H1 (cell line): Measurements from ENCODE around the gene ACAD9.

Experiments
- ATF2 ChIP-seq: IDR thresholded peaks from 2 replicates; pipeline ENCODE4 v1.6.1; 2012; ENCODE audit warnings: low read length, inconsistent platforms
- CTCF ChIP-seq, 3 experiments: IDR thresholded peaks; 1 replicate in 2 of 3; 2 replicates in 1 of 3; pipeline versions ENCODE4 v1.5.1 to v1.6.1; 2011; ENCODE audit warnings: low read length in 3 of 3, mild to moderate bottlenecking in 3 of 3, inconsistent platforms in 2 of 3, low read depth in 1 of 3, moderate library complexity in 1 of 3; ENCODE audit not compliant: insufficient read depth in 1 of 3; ENCODE audit errors: control extremely low read depth in 1 of 3
- EP300 ChIP-seq, 2 experiments: IDR thresholded peaks; 1 replicate in 1 of 2; 2 replicates in 1 of 2; pipeline ENCODE4 v1.6.1; 2011 to 2012; ENCODE audit warnings: low read depth in 2 of 2, low read length in 2 of 2, mild to moderate bottlenecking in 2 of 2, borderline replicate concordance in 1 of 2, inconsistent platforms in 1 of 2, moderate library complexity in 1 of 2
- GTF2F1 ChIP-seq: IDR thresholded peaks from 2 replicates; pipeline ENCODE4 v1.6.1; 2012; ENCODE audit warnings: low read depth, low read length, improper control_type of control experiment, borderline replicate concordance
- NRF1 ChIP-seq: IDR thresholded peaks from 2 replicates; pipeline ENCODE4 v1.6.1; 2011; ENCODE audit warnings: mild to moderate bottlenecking, low read depth, low read length, improper control_type of control experiment
- POLR2A ChIP-seq, 2 experiments: IDR thresholded peaks; 1 replicate in 1 of 2; 2 replicates in 1 of 2; pipeline ENCODE4 v1.6.1; 2011; ENCODE audit warnings: low read depth in 2 of 2, low read length in 2 of 2, mild to moderate bottlenecking in 2 of 2; ENCODE audit errors: control extremely low read depth in 1 of 2
- POLR2AphosphoS5 ChIP-seq: IDR thresholded peaks from 2 replicates; pipeline ENCODE4 v1.6.1; 2011; ENCODE audit warnings: low read depth, low read length
- RNF2 ChIP-seq: fragments of 200-900, 300-1000 bp; sonication (generic); IDR thresholded peaks from 2 replicates; pipeline ENCODE4 v1.7.1; 2016; ENCODE audit warnings: borderline replicate concordance, low read depth, mild to moderate bottlenecking, antibody characterized with exemption, low read length; ENCODE audit not compliant: poor library complexity, severe bottlenecking; ENCODE audit errors: missing control alignments
- SP2 ChIP-seq: IDR thresholded peaks from 2 replicates; pipeline ENCODE4 v1.6.1; 2012; ENCODE audit warnings: mild to moderate bottlenecking, low read length, inconsistent platforms
- SP4 ChIP-seq: IDR thresholded peaks from 2 replicates; pipeline ENCODE4 v1.6.1; 2012; ENCODE audit warnings: low read length, inconsistent platforms
- SUZ12 ChIP-seq: fragments of 200-600 bp; sonication (generic); IDR thresholded peaks from 2 replicates; pipeline ENCODE4 v1.6.1; 2012; ENCODE audit warnings: mild to moderate bottlenecking, inconsistent platforms, low read length, moderate library complexity, mixed read lengths
- TAF1 ChIP-seq: IDR thresholded peaks from 2 replicates; pipeline ENCODE4 v1.6.1; 2011; ENCODE audit warnings: mild to moderate bottlenecking, low read depth, low read length
- TCF12 ChIP-seq: IDR thresholded peaks from 2 replicates; pipeline ENCODE4 v1.6.1; 2011; ENCODE audit warnings: low read depth, mild to moderate bottlenecking, low read length

- TF ChIP-seq NRF1 (no peak), EP300 (IDR thresholded peaks at IDR 0.05; ENCODE audit: borderline replicate concordance in 1 of 2, low read depth in 2 of 2, low read length in 2 of 2) (no peak), POLR2A (IDR thresholded peaks at IDR 0.05; ENCODE audit: control extremely low read depth in 1 of 2, low read depth in 2 of 2, low read length in 2 of 2) (no peak), CTCF (IDR thresholded peaks at IDR 0.05; ENCODE audit: control extremely low read depth in 1 of 3, insufficient read depth in 1 of 3, low read depth in 1 of 3, low read length in 3 of 3) (peak in 2 of 3 experiments; percentile 23 to 28; a peak in 2 of 4 replicates), TCF12 (no peak), GTF2F1 (no peak), RNF2 (no peak), ATF2 (no peak), SP4 (no peak), SUZ12 (no peak), TAF1 (no peak), POLR2AphosphoS5 (no peak), SP2 (no peak)
Observed at GRCh38 chr3:128950223-128950938, 71.0 kb downstream of the ACAD9 start.
